Measurements from ENCODE around the gene UBA7. TPM values are rescaled to one million over a fixed set of nuclear protein-coding genes. Genes with fewer than 3 reads are reported as not detected.

UBA7 gene
- total RNA-seq, 4 donors from 2014 or later, result 77.5 to 112 (median 94.0) TPM

- intact Hi-C loops (cut with DNase I; ENCODE audit: low total_unique reads) (loop anchor here (10.0 kb wide), 1 partner anchor 137 kb away; no protein-coding TSS in a partner anchor), in situ Hi-C loops (cut with MboI; ENCODE audit: low pct_ligation_motif_present in 1 of 4, low pct_unique_long_range_greater_than_20kb in 1 of 4, low sequenced_read_pairs in 3 of 4) (loop anchor here in 1 of 4 donors (10.0 kb wide), 1 partner anchor 137 kb away; no protein-coding TSS in a partner anchor)
- Histone ChIP-seq H3K9me3 (no peaks in the 10 kb centered on the region), H3K27ac (no peak overlapping the region), H3K4me1 (peaks cover 0 to 4% (median 1%) of the 10 kb centered on the region in 4 donors), H3K27me3 (no peaks in the 10 kb centered on the region), H3K36me3 (no peaks in the 10 kb centered on the region), H3K4me3 (no peak overlapping the region)
- 85 to 100% methylated on average over 1 to 4 of the region's 7 CpGs for WGBS, 2 donors (ENCODE audit: low coverage in 1 of 2)
- TF ChIP-seq CTCF (IDR thresholded peaks at IDR 0.05) (no peak), POLR2AphosphoS5 (IDR thresholded peaks at IDR 0.05) (no peak)
- no peak for DNase-seq
Measured at GRCh38 chr3:49841806-49842205, 28.1 kb upstream of the UBA7 start.

GRCh38 chr3:49841126-49841696 is 27.5 kb upstream of the UBA7 start:
- in situ Hi-C loops (cut with MboI; ENCODE audit: low pct_ligation_motif_present in 1 of 4, low pct_unique_long_range_greater_than_20kb in 1 of 4, low sequenced_read_pairs in 3 of 4) (loop anchor here in 1 of 4 donors (10.0 kb wide), 1 partner anchor 136 kb away; no protein-coding TSS in a partner anchor), intact Hi-C loops (cut with DNase I; ENCODE audit: low total_unique reads) (loop anchor here (10.0 kb wide), 1 partner anchor 136 kb away; no protein-coding TSS in a partner anchor)
- Histone ChIP-seq H3K4me1 (peaks cover 0 to 4% (median 1%) of the 10 kb centered on the region in 4 donors), H3K27me3 (no peaks in the 10 kb centered on the region), H3K4me3 (no peak overlapping the region), H3K9me3 (no peaks in the 10 kb centered on the region), H3K27ac (no peak overlapping the region), H3K36me3 (no peaks in the 10 kb centered on the region)
- DNase-seq, result no peak
- no peak for TF ChIP-seq EP300 (IDR thresholded peaks at IDR 0.05; ENCODE audit: low read depth)
- TF ChIP-seq CTCF (IDR thresholded peaks at IDR 0.05), result peak in 1 of 5 experiments; percentile 15

- H3K4me1 ChIP-seq, result peaks cover 0 to 4% (median 1%) of the 10 kb centered on the region in 4 donors
- DNase-seq, result no peak
- H3K27ac ChIP-seq, result no peak overlapping the region
- H3K36me3 ChIP-seq, result no peaks in the 10 kb centered on the region
- H3K27me3 ChIP-seq, result no peaks in the 10 kb centered on the region
- TF ChIP-seq CTCF (IDR thresholded peaks at IDR 0.05), result no peak
- no peak for TF ChIP-seq POLR2A (IDR thresholded peaks at IDR 0.05)
- 65% methylated on average over 2 of the region's 2 CpGs; no CpG with 5 or more reads in 1 of the 2 donors for WGBS, 2 donors (ENCODE audit: low coverage in 1 of 2)
- in situ Hi-C loops (cut with MboI; ENCODE audit: low pct_ligation_motif_present in 1 of 4, low pct_unique_long_range_greater_than_20kb in 1 of 4, low sequenced_read_pairs in 3 of 4), result loop anchor here in 1 of 4 donors (10.0 kb wide), 1 partner anchor 136 kb away; no protein-coding TSS in a partner anchor
- H3K4me3 ChIP-seq, result no peak overlapping the region
- intact Hi-C loops (cut with DNase I; ENCODE audit: low total_unique reads), result loop anchor here (10.0 kb wide), 1 partner anchor 136 kb away; no protein-coding TSS in a partner anchor
- H3K9me3 ChIP-seq, result no peaks in the 10 kb centered on the region
Measured at GRCh38 chr3:49840388-49840787, 26.6 kb upstream of the UBA7 start.

GRCh38 chr3:49839193-49839809 is 25.5 kb upstream of the UBA7 start:
- no peaks in the 10 kb centered on the region for H3K9me3 ChIP-seq
- peak; percentile 83 for DNase-seq
- in situ Hi-C loops (cut with MboI; ENCODE audit: low pct_ligation_motif_present in 1 of 4, low pct_unique_long_range_greater_than_20kb in 1 of 4, low sequenced_read_pairs in 3 of 4) (no loop called here), intact Hi-C loops (cut with DNase I; ENCODE audit: low total_unique reads) (loop anchor here (1.0 kb wide), 1 partner anchor 37 kb away; no protein-coding TSS in a partner anchor)
- peaks cover 0 to 4% (median 1%) of the 10 kb centered on the region in 4 donors for H3K4me1 ChIP-seq
- H3K36me3 ChIP-seq, result no peaks in the 10 kb centered on the region
- TF ChIP-seq EP300 (IDR thresholded peaks at IDR 0.05; ENCODE audit: low read depth) (no peak), CTCF (IDR thresholded peaks at IDR 0.05) (peak; percentile 87 to 93 (median 91))
- H3K27me3 ChIP-seq, result no peaks in the 10 kb centered on the region
- WGBS, 2 donors (ENCODE audit: low coverage in 1 of 2), result 14 to 34% methylated on average over 2 to 6 of the region's 6 CpGs
- no peak overlapping the region for H3K27ac ChIP-seq
- no peak overlapping the region for H3K4me3 ChIP-seq

Data from transverse colon (tissue), 4 donors.